Thymus (tissue), 11 donors: Measurements from ENCODE around the gene COQ8B. TPM values are rescaled to one million over a fixed set of nuclear protein-coding genes. Genes with fewer than 3 reads are reported as not detected.

ENCODE experiments used
- DNase-seq, 9 donors: peaks; one replicate each; pipeline ENCODE4 v3.0.0-alpha.2; 2013; ENCODE audit warnings: low spot score in 9 of 9, low read depth in 6 of 9, missing footprints in 1 of 9
- H3K27ac ChIP-seq, 2 donors: one replicate each; pipeline ENCODE4 v1.5.1; 2013; ENCODE audit warnings: control low read depth in 1 of 2, low read depth in 1 of 2, low read length in 1 of 2, mild to moderate bottlenecking in 1 of 2, moderate library complexity in 1 of 2
- H3K27me3 ChIP-seq, 2 donors: one replicate each; pipeline ENCODE4 v1.5.1; 2013; ENCODE audit warnings: low read length in 1 of 2; ENCODE audit not compliant: control insufficient read depth in 2 of 2, insufficient read depth in 1 of 2
- H3K36me3 ChIP-seq, 2 donors: one replicate each; pipeline ENCODE4 v1.5.1; 2013; ENCODE audit warnings: low read length in 1 of 2, mild to moderate bottlenecking in 1 of 2, moderate library complexity in 1 of 2; ENCODE audit not compliant: control insufficient read depth in 2 of 2, insufficient read depth in 2 of 2
- H3K4me1 ChIP-seq, 2 donors: one replicate each; pipeline ENCODE4 v1.5.1; 2013; ENCODE audit warnings: low read length in 2 of 2; ENCODE audit not compliant: control insufficient read depth in 2 of 2, insufficient read depth in 2 of 2
- H3K4me3 ChIP-seq, 2 donors: one replicate each; pipeline ENCODE4 v1.5.1; 2013; ENCODE audit warnings: low read length in 2 of 2, control low read depth in 1 of 2, mild to moderate bottlenecking in 1 of 2
- H3K9me3 ChIP-seq, 2 donors: one replicate each; pipeline ENCODE4 v1.5.1; 2013; ENCODE audit warnings: low read length in 1 of 2, mild to moderate bottlenecking in 1 of 2; ENCODE audit not compliant: control insufficient read depth in 2 of 2, insufficient read depth in 1 of 2
- WGBS: extraction: QIAGEN DNeasy Blood & Tissue Kit; methylation state at CpG from one replicate; pipeline ENCODE4 v1.1.7; 2013; 5-methylcytosine and 5-hydroxymethylcytosine counted together
- polyA plus RNA-seq: library from polyadenylated mRNA; stranded (reverse); fragments of 200-250 nt; gene quantifications from one replicate; pipeline ENCODE4 v1.2.3, GENCODE V29; 2013
- total RNA-seq: library from RNA; stranded (reverse); fragments of 120-200 nt; gene quantifications from one replicate; pipeline ENCODE4 v1.2.4, GENCODE V29; 2013
- donor health status: healthy.

Gene COQ8B
- total and polyA plus RNA-seq, 2 donors = 21.6 to 40.1 TPM

- under 1% methylated on average over 56 of the region's 56 CpGs for WGBS
- DNase-seq = peak; percentile 34 to 89 (median 80)
- H3K27me3 ChIP-seq = peaks cover 0 to 2% of the 10 kb centered on the region in 2 donors
- peaks cover 12 to 28% of the 10 kb centered on the region in 2 donors for H3K4me1 ChIP-seq
- H3K36me3 ChIP-seq = peaks cover 13 to 25% of the 10 kb centered on the region in 2 donors
- no peaks in the 10 kb centered on the region for H3K9me3 ChIP-seq
- H3K4me3 ChIP-seq = peak overlapping the region; percentile 46 to 64
- peak overlapping the region; percentile 55 to 76 for H3K27ac ChIP-seq
Measured at GRCh38 chr19:40690693-40691420, 25.8 kb downstream of the COQ8B start.

- WGBS = 7% methylated on average over 50 of the region's 50 CpGs
- H3K4me3 ChIP-seq = peak within 1 kb of the TSS; percentile 46 to 64
- peaks cover 12 to 28% of the 10 kb centered on the region in 2 donors for H3K4me1 ChIP-seq
- H3K27ac ChIP-seq = peak within 1 kb of the TSS; percentile 55 to 76
- H3K27me3 ChIP-seq = peaks cover 0 to 2% of the 10 kb centered on the region in 2 donors
- DNase-seq = peak in 1 of 9 donors; percentile 4
- H3K9me3 ChIP-seq = no peaks in the 10 kb centered on the region
- H3K36me3 ChIP-seq = peaks cover 10 to 20% of the 10 kb centered on the region in 2 donors
Measured at GRCh38 chr19:40690050-40690692, 26.5 kb downstream of the COQ8B start, which contains the start of gene NUMBL. NUMBL (minus strand) TSS chr19:40690651; CDS start chr19:40690483, 168 bp downstream.

DNA sequence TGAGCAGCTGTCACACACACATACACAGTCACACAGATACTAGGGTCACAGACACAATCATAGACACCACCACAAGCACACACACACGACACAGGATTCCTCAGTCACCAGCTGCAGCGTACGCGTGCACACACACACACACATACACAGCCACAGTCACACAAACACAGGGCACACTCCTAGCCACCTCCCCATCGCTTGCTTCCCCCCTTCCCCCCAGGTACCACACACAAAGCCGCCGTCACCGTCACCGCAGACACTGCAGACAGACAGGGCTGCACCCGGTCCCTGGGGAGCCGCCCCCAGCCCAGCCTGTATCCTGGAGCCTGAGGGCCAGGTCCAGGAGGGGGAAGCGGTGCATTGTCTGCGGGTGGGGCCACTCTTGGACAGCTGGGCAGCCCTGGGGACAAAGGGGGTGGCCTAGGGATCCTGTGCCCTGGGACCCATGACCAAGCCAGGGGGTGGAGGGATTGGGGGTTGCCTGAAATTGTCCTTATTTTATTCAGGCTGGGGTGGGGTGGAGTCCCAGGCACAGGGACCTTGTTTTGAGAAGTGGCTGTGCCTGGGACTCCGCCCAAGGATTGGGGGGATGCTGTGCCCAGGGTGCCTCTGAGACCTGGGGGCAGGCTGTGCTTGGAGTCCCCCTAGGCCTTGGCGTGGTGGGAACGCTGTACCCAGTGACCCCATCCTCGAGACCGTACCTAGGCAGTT, 27.2 kb downstream of the COQ8B start:
- WGBS = 85% methylated on average over 18 of the region's 18 CpGs
- Histone ChIP-seq H3K27me3 (peaks cover 0 to 2% of the 10 kb centered on the region in 2 donors), H3K4me3 (peak overlapping the region; percentile 34 to 64), H3K36me3 (peaks cover 9 to 19% of the 10 kb centered on the region in 2 donors), H3K9me3 (no peaks in the 10 kb centered on the region), H3K27ac (peak overlapping the region in 1 of 2 donors; percentile 32), H3K4me1 (peaks cover 12 to 28% of the 10 kb centered on the region in 2 donors)
- peak in 6 of 9 donors; percentile 2 to 60 (median 28) for DNase-seq

DNA sequence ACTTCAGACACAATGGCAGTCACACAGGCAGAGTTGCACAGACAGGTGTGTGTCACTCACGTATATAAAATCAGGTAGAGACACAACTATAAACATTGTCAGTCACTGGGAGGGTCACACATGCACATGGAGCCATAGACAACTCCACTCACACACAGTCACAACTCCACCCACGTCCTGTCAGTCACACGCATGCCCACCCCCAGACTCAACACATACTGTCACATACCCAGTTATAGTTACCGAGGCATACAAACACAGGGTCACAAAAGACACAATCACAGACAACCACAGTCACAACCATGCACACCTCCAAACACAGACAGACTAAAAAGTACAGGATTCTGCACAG, 27.7 kb downstream of the COQ8B start:
- 95% methylated on average over 4 of the region's 4 CpGs for WGBS
- peaks cover 12 to 28% of the 10 kb centered on the region in 2 donors for H3K4me1 ChIP-seq
- peaks cover 0 to 2% of the 10 kb centered on the region in 2 donors for H3K27me3 ChIP-seq
- peak in 1 of 9 donors; percentile 4 for DNase-seq
- peaks cover 4 to 17% of the 10 kb centered on the region in 2 donors for H3K36me3 ChIP-seq
- H3K4me3 ChIP-seq = peak overlapping the region in 1 of 2 donors; percentile 34
- H3K27ac ChIP-seq = no peak overlapping the region
- no peaks in the 10 kb centered on the region for H3K9me3 ChIP-seq

DNA sequence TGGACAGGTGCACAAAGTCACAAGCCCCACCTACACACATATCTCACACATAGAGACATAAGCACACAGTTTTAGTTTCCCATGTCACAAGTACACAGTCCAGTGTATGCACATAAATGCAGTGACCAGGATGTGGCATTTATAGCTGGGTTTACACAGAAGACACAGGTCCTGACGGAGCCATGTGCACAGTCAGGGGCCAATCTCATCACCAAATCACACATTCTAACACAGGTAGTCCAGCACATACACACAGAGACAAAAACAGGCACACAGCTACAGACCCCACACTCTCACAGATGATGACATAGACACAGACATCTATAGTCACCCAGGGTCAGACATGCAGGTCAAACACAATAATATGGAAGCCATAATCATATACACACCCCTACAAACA, 28.4 kb downstream of the COQ8B start:
- WGBS = 97% methylated on average over 1 of the region's 1 CpG
- peaks cover 3 to 14% of the 10 kb centered on the region in 2 donors for H3K36me3 ChIP-seq
- H3K27ac ChIP-seq = no peak overlapping the region
- H3K27me3 ChIP-seq = peaks cover 0 to 2% of the 10 kb centered on the region in 2 donors
- no peaks in the 10 kb centered on the region for H3K9me3 ChIP-seq
- H3K4me3 ChIP-seq = no peak overlapping the region
- no peak for DNase-seq
- H3K4me1 ChIP-seq = peaks cover 12 to 28% of the 10 kb centered on the region in 2 donors

DNA sequence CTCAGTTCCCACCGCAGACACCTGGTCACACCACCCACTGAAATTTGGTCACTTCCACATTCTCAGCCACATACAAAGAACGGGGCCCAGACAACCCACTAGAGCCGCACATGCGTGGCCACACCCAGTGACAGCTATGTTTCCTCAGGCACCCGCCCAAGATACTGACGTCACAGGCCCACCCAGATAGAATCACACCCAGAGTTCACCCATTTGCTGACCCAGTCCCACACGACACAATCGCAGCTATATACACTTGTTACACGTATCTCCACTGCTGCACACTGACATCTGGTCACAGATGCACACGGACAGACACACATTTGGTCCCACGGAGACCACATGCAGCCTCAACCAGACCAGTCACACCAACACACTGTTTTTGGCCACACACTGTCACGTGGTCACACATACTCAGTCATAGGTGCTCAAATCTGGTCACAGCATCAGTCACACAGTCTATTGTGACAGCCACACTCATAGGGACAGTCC, 29.1 kb downstream of the COQ8B start:
- WGBS = 96% methylated on average over 12 of the region's 12 CpGs
- no peak for DNase-seq
- Histone ChIP-seq H3K27ac (no peak overlapping the region), H3K9me3 (no peaks in the 10 kb centered on the region), H3K27me3 (peaks cover 0 to 2% of the 10 kb centered on the region in 2 donors), H3K36me3 (peaks cover 4 to 8% of the 10 kb centered on the region in 2 donors), H3K4me1 (peaks cover 12 to 28% of the 10 kb centered on the region in 2 donors), H3K4me3 (no peak overlapping the region)

DNA sequence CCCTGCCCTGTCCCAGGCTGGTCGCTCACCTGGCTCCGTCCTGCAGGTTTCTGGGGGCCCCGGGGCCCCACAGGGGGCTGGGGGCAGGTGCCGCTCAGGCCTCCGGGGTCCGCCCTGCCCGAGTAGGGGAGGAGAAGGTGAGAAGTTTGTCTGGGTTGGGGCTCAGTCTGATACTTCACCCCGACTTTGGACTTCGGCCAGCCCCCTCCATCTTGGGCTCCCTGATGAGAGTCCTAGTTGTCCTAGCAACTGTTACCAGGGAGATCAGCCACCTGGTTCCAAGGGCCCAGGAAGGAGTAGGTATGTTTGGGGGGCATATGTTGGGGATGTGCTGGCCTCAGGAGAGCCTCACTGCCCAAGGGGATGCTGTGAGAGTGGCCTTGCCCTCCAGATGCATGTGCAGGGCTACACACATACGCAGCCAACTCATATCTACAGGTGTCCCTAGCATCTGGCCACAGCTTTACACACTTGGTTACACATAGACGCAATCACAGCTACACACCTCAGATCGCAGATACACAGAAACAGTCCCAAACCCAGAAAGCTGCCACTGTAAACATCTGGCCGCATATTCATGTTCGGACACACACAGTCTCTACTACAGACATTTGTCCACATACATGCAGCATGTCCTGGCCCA, 29.7 kb downstream of the COQ8B start:
- H3K36me3 ChIP-seq = peaks cover 5 to 10% of the 10 kb centered on the region in 2 donors
- peaks cover 12 to 28% of the 10 kb centered on the region in 2 donors for H3K4me1 ChIP-seq
- no peak overlapping the region for H3K27ac ChIP-seq
- H3K4me3 ChIP-seq = no peak overlapping the region
- H3K9me3 ChIP-seq = no peaks in the 10 kb centered on the region
- no peak for DNase-seq
- H3K27me3 ChIP-seq = peaks cover 0 to 2% of the 10 kb centered on the region in 2 donors
- 95% methylated on average over 14 of the region's 14 CpGs for WGBS

DNA sequence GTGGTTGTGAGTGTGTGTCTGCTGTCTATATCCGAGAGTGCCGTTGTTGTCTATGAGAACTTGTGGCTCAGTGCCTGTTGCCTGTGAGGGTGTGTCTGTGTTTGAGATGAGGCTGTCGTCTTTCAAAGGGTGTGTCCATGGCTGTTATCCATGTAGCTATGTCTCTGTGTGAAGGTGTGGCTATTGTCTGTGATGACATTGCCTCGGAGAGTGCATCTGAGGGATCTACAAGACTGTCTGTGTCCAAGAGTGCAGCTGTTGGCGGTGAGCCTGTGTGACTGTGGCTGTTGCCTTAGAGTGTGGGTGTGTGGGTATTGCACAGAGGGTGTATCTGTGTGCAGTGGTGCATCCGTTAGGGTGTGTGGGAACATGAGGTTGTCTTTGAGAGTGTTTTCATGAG, 31.1 kb downstream of the COQ8B start:
- Histone ChIP-seq H3K36me3 (peaks cover 5 to 11% of the 10 kb centered on the region in 2 donors), H3K27ac (no peak overlapping the region), H3K4me3 (no peak overlapping the region), H3K9me3 (no peaks in the 10 kb centered on the region), H3K27me3 (no peaks in the 10 kb centered on the region), H3K4me1 (peaks cover 7 to 15% of the 10 kb centered on the region in 2 donors)
- 96% methylated on average over 6 of the region's 6 CpGs for WGBS
- DNase-seq = no peak
